OCI-M1 (cell line): ENCODE results near the gene WTIP.
A peak's percentile ranks its signal among the peaks of the same experiment; 100 is the strongest.
"Not testable (repeated sequence)": the region's sequence is repeated elsewhere in the genome, so short reads cannot be mapped to it uniquely, and the experiment has no call there.

Experiments
- DNase-seq: peaks from one replicate; lab custom pipeline; 2025; lab: John Stamatoyannopoulos, UW

The WTIP gene

GRCh38 chr19:34480971-34481841 lies at the start of gene WTIP:
WTIP (plus strand) TSS chr19:34481758; CDS start chr19:34481975, 217 bp downstream.
- no peak for DNase-seq

- DNase-seq, result no peak
These were observed 48.8 kb upstream of the WTIP start for GRCh38 chr19:34432797-34433196.

- no peak for DNase-seq
These were observed 44.8 kb upstream of the WTIP start for GRCh38 chr19:34436716-34437115.

GRCh38 chr19:34448191-34448590 lies 33.4 kb upstream of the WTIP start:
- DNase-seq, result no peak

GRCh38 chr19:34452723-34453122 lies 28.8 kb upstream of the WTIP start:
- DNase-seq, result no peak

- DNase-seq, result no peak
These were observed 27.5 kb upstream of the WTIP start for GRCh38 chr19:34454091-34454490.

- no peak for DNase-seq
These were observed 26.9 kb upstream of the WTIP start for GRCh38 chr19:34454685-34455084.

- not testable (repeated sequence) for DNase-seq
These were observed 25.6 kb upstream of the WTIP start for GRCh38 chr19:34455783-34456480.

- no peak for DNase-seq
These were observed 24.1 kb upstream of the WTIP start for GRCh38 chr19:34457446-34457845.

GRCh38 chr19:34458677-34459076 lies 22.9 kb upstream of the WTIP start:
- no peak for DNase-seq

- DNase-seq, result no peak
These were observed 21.9 kb upstream of the WTIP start for GRCh38 chr19:34459614-34460013.

- DNase-seq, result no peak
These were observed 20.0 kb upstream of the WTIP start for GRCh38 chr19:34461375-34462100.

GRCh38 chr19:34464785-34465184 lies 16.8 kb upstream of the WTIP start:
- not testable (repeated sequence) for DNase-seq

- DNase-seq, result no peak
These were observed 13.1 kb upstream of the WTIP start for GRCh38 chr19:34468409-34468808.

GRCh38 chr19:34469026-34469425 lies 12.5 kb upstream of the WTIP start:
- not testable (repeated sequence) for DNase-seq

- no peak for DNase-seq
These were observed 9.5 kb upstream of the WTIP start for GRCh38 chr19:34471906-34472700.

GRCh38 chr19:34474233-34474989 lies 7.1 kb upstream of the WTIP start:
- DNase-seq, result no peak

GRCh38 chr19:34475026-34475974 lies 6.3 kb upstream of the WTIP start:
- DNase-seq, result peak; percentile 30

GRCh38 chr19:34475975-34476594 lies 5.5 kb upstream of the WTIP start:
- DNase-seq, result no peak
